Measurements from ENCODE around the gene SLC2A13.
A peak's percentile ranks its signal among the peaks of the same experiment; 100 is the strongest.

The SLC2A13 gene

DNA sequence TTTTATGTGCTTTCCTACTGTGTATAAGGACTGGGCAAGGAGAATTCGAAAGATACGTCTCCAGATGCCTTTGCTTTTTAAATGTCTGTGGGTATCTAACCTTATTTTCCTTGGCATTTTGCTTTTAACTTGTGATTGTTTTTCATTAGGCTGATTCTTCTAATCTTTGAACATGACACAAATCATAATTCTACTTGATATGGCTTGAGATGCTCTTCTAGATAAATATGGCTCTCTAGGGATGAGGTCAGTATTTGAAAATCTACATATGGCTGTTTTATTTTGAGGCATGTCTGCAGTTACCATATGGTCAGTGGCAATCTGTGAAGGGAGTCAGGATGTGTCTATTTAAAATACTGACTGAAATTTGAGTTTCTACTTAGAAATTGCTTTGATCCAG is 139.2 kb downstream of the SLC2A13 start:
- no peak for DNase-seq (ENCODE audit: low read depth)
- TF ChIP-seq, protein P1, sequence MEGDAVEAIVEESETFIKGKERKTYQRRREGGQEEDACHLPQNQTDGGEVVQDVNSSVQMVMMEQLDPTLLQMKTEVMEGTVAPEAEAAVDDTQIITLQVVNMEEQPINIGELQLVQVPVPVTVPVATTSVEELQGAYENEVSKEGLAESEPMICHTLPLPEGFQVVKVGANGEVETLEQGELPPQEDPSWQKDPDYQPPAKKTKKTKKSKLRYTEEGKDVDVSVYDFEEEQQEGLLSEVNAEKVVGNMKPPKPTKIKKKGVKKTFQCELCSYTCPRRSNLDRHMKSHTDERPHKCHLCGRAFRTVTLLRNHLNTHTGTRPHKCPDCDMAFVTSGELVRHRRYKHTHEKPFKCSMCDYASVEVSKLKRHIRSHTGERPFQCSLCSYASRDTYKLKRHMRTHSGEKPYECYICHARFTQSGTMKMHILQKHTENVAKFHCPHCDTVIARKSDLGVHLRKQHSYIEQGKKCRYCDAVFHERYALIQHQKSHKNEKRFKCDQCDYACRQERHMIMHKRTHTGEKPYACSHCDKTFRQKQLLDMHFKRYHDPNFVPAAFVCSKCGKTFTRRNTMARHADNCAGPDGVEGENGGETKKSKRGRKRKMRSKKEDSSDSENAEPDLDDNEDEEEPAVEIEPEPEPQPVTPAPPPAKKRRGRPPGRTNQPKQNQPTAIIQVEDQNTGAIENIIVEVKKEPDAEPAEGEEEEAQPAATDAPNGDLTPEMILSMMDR (IDR thresholded peaks at IDR 0.05; ENCODE audit: insufficient read depth, low read depth, low read length, missing control alignments) = no peak
- no peak overlapping the region for H3K4me3 ChIP-seq (ENCODE audit: low read length)

DNA sequence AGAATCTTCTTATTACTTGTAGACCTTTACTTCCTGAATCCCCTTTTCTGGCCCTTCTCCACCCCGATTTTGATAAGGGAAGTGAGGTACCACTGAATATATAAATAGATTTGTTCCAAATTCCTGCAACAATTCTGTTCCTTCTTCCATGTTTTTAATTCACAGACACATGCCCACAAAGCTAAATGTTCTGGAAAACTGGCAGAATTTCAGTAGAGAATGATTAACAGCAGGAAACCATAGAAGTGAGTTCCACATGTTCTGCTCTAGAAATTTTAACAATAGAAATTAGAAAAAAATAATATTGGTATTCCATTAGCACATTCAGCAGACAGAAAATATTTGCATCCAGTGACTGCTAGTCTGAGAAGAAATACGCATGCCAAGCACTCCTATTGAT is 139.6 kb downstream of the SLC2A13 start:
- TF ChIP-seq, protein P1 (IDR thresholded peaks at IDR 0.05; ENCODE audit: insufficient read depth, low read depth, low read length, missing control alignments) = no peak

GRCh38 chr12:39959467-39959866 is 146.4 kb downstream of the SLC2A13 start:
- DNase-seq (ENCODE audit: low read depth) = no peak
- no peak overlapping the region for H3K4me3 ChIP-seq (ENCODE audit: low read length)
- TF ChIP-seq, protein P1 (IDR thresholded peaks at IDR 0.05; ENCODE audit: insufficient read depth, low read depth, low read length, missing control alignments) = no peak

More for the DNA sequence above, 139.6 kb downstream of the SLC2A13 start:
- no peak for DNase-seq (ENCODE audit: low read depth)
- no peak overlapping the region for H3K4me3 ChIP-seq (ENCODE audit: low read length)

GRCh38 chr12:39959031-39959430 is 146.8 kb downstream of the SLC2A13 start:
- no peak overlapping the region for H3K4me3 ChIP-seq (ENCODE audit: low read length)
- TF ChIP-seq, protein P1 (IDR thresholded peaks at IDR 0.05; ENCODE audit: insufficient read depth, low read depth, low read length, missing control alignments) = no peak
- DNase-seq (ENCODE audit: low read depth) = no peak

DNA sequence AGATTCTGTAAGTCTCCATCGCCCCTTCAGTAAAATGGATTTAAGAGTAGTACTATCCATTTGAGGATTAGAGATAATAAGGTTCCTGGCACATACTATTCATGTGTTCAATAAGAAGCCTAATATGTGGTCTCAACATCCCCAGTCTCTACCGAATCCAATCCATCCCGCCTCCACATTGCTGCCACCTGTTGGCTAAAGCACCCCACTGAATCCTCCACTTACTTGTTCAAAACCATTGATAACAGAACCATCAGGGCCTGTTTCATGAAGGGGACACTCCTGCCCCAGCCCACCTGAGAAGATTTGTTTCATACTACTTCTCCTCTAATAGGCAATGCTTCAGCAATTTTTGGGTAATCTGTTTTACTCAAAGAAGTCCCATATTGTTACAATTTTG is 147.5 kb downstream of the SLC2A13 start:
- peak; percentile 20 for DNase-seq (ENCODE audit: low read depth)
- no peak overlapping the region for H3K4me3 ChIP-seq (ENCODE audit: low read length)
- TF ChIP-seq, protein P1 (IDR thresholded peaks at IDR 0.05; ENCODE audit: insufficient read depth, low read depth, low read length, missing control alignments) = peak; percentile 48

- DNase-seq (ENCODE audit: low read depth) = no peak
- no peak overlapping the region for H3K4me3 ChIP-seq (ENCODE audit: low read length)
- TF ChIP-seq, protein P1 (IDR thresholded peaks at IDR 0.05; ENCODE audit: insufficient read depth, low read depth, low read length, missing control alignments) = no peak
Observed at GRCh38 chr12:39956725-39957124, 149.2 kb downstream of the SLC2A13 start.
